HepG2 (cell line): Measurements from ENCODE around the gene PPP1CA. TPM values are rescaled to one million over a fixed set of nuclear protein-coding genes. Genes with fewer than 3 reads are reported as not detected.

ENCODE experiments used
- GABPA ChIP-seq, 2 experiments: IDR thresholded peaks; 2 replicates each; pipeline ENCODE4 v1.6.1; 2011 to 2016; ENCODE audit warnings: low read depth in 2 of 2, low read length in 1 of 2, missing biosample characterization in 1 of 2, missing genetic modification characterization in 1 of 2
- HMG20A ChIP-seq: IDR thresholded peaks from 2 replicates; pipeline ENCODE4 v1.6.1; 2016; ENCODE audit warnings: borderline replicate concordance
- NCOA2 ChIP-seq: sonication (generic); formaldehyde crosslinking; IDR thresholded peaks from 2 replicates; pipeline ENCODE4 v1.8.0; 2022; ENCODE audit warnings: inconsistent platforms
- RFX1 ChIP-seq: fragments of 450-650 bp; IDR thresholded peaks from 2 replicates; pipeline ENCODE4 v1.6.1; 2017
- SAFB2 ChIP-seq: sonication (generic); formaldehyde crosslinking; IDR thresholded peaks from 2 replicates; pipeline ENCODE4 v1.5.1; 2020; ENCODE audit warnings: missing genetic modification reagents, low read depth, mild to moderate bottlenecking, borderline replicate concordance
- TBX2 ChIP-seq: sonication (generic); formaldehyde crosslinking; IDR thresholded peaks from 2 replicates; pipeline ENCODE4 v1.5.0; 2020; ENCODE audit warnings: missing genetic modification reagents, mild to moderate bottlenecking, borderline replicate concordance
- YEATS2 ChIP-seq: sonication (generic); formaldehyde crosslinking; IDR thresholded peaks from 2 replicates; pipeline ENCODE4 v1.4.0; 2020; ENCODE audit warnings: missing genetic modification reagents, borderline replicate concordance
- ZC3H13 ChIP-seq: sonication (generic); formaldehyde crosslinking; IDR thresholded peaks from 2 replicates; pipeline ENCODE4 v1.8.1; 2023; ENCODE audit warnings: mild to moderate bottlenecking, missing genetic modification reagents, moderate library complexity
- ZKSCAN1 ChIP-seq: fragments of 150-350 bp; IDR thresholded peaks from 2 replicates; pipeline ENCODE4 v1.6.1; 2014; ENCODE audit warnings: low read length
- ZNF431 ChIP-seq: sonication (generic); formaldehyde crosslinking; IDR thresholded peaks from 2 replicates; pipeline ENCODE4 v1.9.0; 2022; ENCODE audit warnings: missing genetic modification reagents, low read depth, mild to moderate bottlenecking, borderline replicate concordance
- ZNF501 ChIP-seq: sonication (generic); formaldehyde crosslinking; IDR thresholded peaks from 2 replicates; pipeline ENCODE4 v1.5.1; 2020; ENCODE audit warnings: mild to moderate bottlenecking, moderate library complexity, missing genetic modification reagents
- ZNF616 ChIP-seq: sonication (generic); formaldehyde crosslinking; IDR thresholded peaks from 2 replicates; pipeline ENCODE4 v1.5.0; 2020; ENCODE audit warnings: low read depth, mild to moderate bottlenecking, missing genetic modification reagents
- polyA plus RNA-seq, 8 experiments: library from polyadenylated mRNA; depleted of rRNA in 3 of 8; stranded (reverse) in 7 of 8; unstranded in 1 of 8; fragments of >200 nt; fragmentation: Illumina TruSeq in 4 of 8; extraction: Trizol in 4 of 8; gene quantifications; 2 replicates each; pipeline versions ENCODE4 v1.2.1 to v1.2.3, GENCODE V29; 2011 to 2016; ENCODE audit warnings: low read depth in 4 of 8, missing spikeins in 1 of 8, mixed read lengths in 1 of 8; ENCODE audit not compliant: insufficient read depth in 1 of 8
- total RNA-seq, 5 experiments: library from RNA; depleted of rRNA; stranded (reverse); fragments of >200 nt; fragmentation: Illumina TruSeq; extraction: Trizol; gene quantifications; 2 replicates each; pipeline ENCODE4 v1.2.3, GENCODE V29; 2016; ENCODE audit warnings: low read depth in 1 of 5
- TF ChIP-seq, protein P1 (sequence below): sonication (generic); formaldehyde crosslinking; IDR thresholded peaks from 2 replicates; pipeline ENCODE4 v1.4.0; 2020; ENCODE audit warnings: missing genetic modification reagents
- TF ChIP-seq, protein P2 (sequence below): sonication (generic); formaldehyde crosslinking; conservative IDR thresholded peaks from 2 replicates; pipeline ENCODE4 v1.8.1; 2023; ENCODE audit warnings: missing genetic modification reagents
- TF ChIP-seq, protein P3 (sequence below): sonication (generic); formaldehyde crosslinking; IDR thresholded peaks from 2 replicates; pipeline ENCODE4 v1.5.0; 2020; ENCODE audit warnings: mild to moderate bottlenecking, missing genetic modification reagents
- TF ChIP-seq, protein P4 (sequence below): IDR thresholded peaks from 2 replicates; pipeline ENCODE4 v1.6.1; 2016; ENCODE audit warnings: missing genetic modification reagents, missing compliant biosample characterization
- TF ChIP-seq, protein P5 (sequence below): sonication (generic); formaldehyde crosslinking; conservative IDR thresholded peaks from 2 replicates; pipeline ENCODE4 v1.4.0; 2020; ENCODE audit warnings: missing genetic modification reagents

PPP1CA gene
- total and polyA plus RNA-seq, 2 of the 13 experiments (the other 11 are each of a cell fraction or from before 2014, with no cell fraction given) = 149 to 170 TPM

DNA sequence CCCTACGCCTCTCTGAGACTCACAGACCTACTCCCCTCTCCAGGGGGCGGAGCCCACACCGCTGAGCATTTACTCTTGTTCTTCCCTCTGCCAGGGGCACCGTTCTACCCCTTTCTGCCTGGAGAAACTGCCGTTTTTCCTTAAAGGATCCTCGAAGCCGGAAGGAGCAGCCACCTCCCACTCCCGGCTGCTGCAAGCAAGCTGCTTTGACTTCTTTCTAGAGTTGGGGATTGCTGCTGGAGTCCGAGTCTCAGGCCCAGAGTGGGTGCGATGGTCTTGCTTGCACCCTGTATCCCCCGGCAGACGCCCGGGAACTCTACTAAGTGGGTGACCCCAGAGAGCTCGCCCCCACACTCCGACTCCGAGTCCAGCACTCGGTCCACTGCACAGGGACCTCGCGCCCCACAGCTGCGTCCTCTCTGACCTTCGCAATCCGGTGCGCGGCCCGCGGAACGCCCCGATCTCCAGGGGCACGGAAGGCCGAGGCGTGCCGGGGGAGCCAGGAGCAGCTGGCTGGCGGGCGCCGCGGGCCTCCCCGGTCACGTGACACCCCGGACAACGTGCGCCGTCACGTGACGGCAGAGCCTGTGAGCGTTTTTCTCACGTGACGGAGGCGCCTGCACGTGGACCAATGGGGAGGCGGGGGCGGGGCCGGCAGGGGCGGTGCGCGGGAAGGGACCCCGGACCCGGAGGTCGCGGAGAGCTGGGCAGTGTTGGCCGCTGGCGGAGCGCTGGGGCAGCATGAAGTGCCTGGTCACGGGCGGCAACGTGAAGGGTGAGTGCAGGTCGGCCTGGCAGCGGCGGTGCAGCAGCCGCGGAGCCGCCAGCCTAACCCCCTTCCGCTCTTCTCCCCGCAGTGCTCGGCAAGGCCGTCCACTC, 10.1 kb downstream of the PPP1CA start, which contains the start of gene RAD9A (continued):
- TF ChIP-seq, protein P1, sequence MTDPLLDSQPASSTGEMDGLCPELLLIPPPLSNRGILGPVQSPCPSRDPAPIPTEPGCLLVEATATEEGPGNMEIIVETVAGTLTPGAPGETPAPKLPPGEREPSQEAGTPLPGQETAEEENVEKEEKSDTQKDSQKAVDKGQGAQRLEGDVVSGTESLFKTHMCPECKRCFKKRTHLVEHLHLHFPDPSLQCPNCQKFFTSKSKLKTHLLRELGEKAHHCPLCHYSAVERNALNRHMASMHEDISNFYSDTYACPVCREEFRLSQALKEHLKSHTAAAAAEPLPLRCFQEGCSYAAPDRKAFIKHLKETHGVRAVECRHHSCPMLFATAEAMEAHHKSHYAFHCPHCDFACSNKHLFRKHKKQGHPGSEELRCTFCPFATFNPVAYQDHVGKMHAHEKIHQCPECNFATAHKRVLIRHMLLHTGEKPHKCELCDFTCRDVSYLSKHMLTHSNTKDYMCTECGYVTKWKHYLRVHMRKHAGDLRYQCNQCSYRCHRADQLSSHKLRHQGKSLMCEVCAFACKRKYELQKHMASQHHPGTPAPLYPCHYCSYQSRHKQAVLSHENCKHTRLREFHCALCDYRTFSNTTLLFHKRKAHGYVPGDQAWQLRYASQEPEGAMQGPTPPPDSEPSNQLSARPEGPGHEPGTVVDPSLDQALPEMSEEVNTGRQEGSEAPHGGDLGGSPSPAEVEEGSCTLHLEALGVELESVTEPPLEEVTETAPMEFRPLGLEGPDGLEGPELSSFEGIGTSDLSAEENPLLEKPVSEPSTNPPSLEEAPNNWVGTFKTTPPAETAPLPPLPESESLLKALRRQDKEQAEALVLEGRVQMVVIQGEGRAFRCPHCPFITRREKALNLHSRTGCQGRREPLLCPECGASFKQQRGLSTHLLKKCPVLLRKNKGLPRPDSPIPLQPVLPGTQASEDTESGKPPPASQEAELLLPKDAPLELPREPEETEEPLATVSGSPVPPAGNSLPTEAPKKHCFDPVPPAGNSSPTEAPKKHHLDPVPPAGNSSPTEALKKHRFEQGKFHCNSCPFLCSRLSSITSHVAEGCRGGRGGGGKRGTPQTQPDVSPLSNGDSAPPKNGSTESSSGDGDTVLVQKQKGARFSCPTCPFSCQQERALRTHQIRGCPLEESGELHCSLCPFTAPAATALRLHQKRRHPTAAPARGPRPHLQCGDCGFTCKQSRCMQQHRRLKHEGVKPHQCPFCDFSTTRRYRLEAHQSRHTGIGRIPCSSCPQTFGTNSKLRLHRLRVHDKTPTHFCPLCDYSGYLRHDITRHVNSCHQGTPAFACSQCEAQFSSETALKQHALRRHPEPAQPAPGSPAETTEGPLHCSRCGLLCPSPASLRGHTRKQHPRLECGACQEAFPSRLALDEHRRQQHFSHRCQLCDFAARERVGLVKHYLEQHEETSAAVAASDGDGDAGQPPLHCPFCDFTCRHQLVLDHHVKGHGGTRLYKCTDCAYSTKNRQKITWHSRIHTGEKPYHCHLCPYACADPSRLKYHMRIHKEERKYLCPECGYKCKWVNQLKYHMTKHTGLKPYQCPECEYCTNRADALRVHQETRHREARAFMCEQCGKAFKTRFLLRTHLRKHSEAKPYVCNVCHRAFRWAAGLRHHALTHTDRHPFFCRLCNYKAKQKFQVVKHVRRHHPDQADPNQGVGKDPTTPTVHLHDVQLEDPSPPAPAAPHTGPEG (CRISPR knock-in tag) = peak; percentile 31
- TF ChIP-seq YEATS2 (CRISPR knock-in tag) (peak; percentile 97), HMG20A (CRISPR knock-in tag) (no peak), GABPA (IDR thresholded peaks at IDR 0.05; ENCODE audit: low read depth, low read length) (no peak), GABPA (CRISPR knock-in tag; IDR thresholded peaks at IDR 0.05; ENCODE audit: low read depth) (no peak), ZKSCAN1 (no peak), ZC3H13 (CRISPR knock-in tag) (peak; percentile 87), ZNF501 (peak; percentile 97), SAFB2 (CRISPR knock-in tag) (peak; percentile 66; the same call in 1 of the 2 replicates), NCOA2 (CRISPR knock-in tag) (peak; percentile 29; the same call in 1 of the 2 replicates), ZNF616 (CRISPR knock-in tag) (peak; percentile 71; the same call in 1 of the 2 replicates), TBX2 (CRISPR knock-in tag) (peak; percentile 89), RFX1 (no peak), ZNF431 (CRISPR knock-in tag) (no peak; the same call in 1 of the 2 replicates)
- TF ChIP-seq, protein P2, sequence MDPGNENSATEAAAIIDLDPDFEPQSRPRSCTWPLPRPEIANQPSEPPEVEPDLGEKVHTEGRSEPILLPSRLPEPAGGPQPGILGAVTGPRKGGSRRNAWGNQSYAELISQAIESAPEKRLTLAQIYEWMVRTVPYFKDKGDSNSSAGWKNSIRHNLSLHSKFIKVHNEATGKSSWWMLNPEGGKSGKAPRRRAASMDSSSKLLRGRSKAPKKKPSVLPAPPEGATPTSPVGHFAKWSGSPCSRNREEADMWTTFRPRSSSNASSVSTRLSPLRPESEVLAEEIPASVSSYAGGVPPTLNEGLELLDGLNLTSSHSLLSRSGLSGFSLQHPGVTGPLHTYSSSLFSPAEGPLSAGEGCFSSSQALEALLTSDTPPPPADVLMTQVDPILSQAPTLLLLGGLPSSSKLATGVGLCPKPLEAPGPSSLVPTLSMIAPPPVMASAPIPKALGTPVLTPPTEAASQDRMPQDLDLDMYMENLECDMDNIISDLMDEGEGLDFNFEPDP (CRISPR knock-in tag) = no peak
- TF ChIP-seq, protein P3, sequence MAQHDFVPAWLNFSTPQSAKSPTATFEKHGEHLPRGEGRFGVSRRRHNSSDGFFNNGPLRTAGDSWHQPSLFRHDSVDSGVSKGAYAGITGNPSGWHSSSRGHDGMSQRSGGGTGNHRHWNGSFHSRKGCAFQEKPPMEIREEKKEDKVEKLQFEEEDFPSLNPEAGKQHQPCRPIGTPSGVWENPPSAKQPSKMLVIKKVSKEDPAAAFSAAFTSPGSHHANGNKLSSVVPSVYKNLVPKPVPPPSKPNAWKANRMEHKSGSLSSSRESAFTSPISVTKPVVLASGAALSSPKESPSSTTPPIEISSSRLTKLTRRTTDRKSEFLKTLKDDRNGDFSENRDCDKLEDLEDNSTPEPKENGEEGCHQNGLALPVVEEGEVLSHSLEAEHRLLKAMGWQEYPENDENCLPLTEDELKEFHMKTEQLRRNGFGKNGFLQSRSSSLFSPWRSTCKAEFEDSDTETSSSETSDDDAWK (CRISPR knock-in tag) = no peak
- TF ChIP-seq, protein P4, sequence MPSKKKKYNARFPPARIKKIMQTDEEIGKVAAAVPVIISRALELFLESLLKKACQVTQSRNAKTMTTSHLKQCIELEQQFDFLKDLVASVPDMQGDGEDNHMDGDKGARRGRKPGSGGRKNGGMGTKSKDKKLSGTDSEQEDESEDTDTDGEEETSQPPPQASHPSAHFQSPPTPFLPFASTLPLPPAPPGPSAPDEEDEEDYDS (CRISPR knock-in tag) = peak; percentile 58
- TF ChIP-seq, protein P5, sequence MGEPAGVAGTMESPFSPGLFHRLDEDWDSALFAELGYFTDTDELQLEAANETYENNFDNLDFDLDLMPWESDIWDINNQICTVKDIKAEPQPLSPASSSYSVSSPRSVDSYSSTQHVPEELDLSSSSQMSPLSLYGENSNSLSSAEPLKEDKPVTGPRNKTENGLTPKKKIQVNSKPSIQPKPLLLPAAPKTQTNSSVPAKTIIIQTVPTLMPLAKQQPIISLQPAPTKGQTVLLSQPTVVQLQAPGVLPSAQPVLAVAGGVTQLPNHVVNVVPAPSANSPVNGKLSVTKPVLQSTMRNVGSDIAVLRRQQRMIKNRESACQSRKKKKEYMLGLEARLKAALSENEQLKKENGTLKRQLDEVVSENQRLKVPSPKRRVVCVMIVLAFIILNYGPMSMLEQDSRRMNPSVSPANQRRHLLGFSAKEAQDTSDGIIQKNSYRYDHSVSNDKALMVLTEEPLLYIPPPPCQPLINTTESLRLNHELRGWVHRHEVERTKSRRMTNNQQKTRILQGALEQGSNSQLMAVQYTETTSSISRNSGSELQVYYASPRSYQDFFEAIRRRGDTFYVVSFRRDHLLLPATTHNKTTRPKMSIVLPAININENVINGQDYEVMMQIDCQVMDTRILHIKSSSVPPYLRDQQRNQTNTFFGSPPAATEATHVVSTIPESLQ = peak; percentile 90; the same call in 1 of the 2 replicates
